CD4-positive, alpha-beta T cell treated with Interleukin-4 for 4 hours (primary cell): ENCODE results near the gene SLC1A5.

Source experiments
- DNase-seq: peaks from one replicate; pipeline ENCODE4 v3.0.0-alpha.2; 2020

The SLC1A5 gene

DNA sequence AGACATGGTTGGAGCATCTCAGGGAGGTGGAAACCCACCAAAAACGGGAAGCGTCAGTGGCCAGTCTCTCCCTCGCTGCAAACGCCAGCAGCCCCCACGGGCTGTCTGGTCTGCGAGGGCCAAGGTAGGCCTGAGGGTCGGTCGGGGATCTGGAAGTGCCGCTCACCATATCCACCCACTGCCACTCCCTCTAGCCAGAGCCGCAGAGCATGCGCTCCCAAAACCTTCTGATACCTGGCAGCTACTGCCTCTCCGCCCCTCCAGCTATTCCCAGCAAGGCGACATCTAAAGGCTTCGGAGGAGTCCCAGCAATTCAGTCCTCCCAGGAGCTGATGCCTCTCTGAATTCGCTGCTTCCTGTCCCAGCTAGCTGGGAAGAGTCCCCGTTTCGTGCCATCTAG, 46.9 kb downstream of the SLC1A5 start:
- no peak for DNase-seq

DNA sequence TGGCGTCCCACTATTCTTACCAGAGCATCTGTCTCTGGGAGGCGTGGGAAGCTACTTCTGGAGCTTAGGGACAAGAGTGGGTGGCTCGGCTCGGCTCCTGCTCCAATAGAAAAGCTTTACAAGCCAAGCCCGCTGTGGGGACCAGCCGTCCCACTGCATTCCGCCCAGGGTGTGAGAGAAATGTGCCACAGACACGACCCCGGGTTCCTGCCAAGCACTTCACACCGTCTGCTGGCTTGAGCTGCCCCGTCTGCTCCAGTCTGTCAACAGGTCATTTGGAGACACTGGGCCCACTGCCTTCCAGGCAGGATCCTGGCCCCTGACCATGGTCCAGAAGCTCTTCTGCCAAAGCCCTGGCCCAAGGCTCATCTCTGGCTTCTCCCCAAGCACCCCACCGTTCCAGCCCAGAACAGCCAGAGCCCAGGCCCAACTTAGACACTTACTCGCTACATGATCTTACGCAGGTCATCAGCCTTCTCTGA, 49.1 kb downstream of the SLC1A5 start:
- no peak for DNase-seq

DNA sequence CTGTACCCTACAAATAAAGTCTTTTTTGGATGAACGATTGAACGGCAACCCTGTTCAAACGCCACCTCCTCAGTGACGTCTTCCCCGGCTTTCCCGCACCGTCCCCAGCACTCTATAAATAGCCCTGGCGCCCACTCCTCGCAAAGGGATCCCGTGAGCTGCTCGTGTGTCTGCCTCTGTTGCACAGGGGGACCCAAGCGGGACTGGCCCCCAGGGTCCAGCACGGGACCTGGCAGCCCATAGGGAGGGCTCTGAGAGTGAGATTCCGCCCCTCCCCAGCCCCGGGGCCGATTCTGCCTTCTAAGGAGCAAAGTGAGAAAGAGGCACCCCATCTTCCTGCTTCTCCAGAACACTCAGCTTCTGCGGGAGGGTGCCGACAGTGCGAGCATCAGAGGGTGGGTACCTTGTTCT, 50.6 kb downstream of the SLC1A5 start:
- no peak for DNase-seq

DNA sequence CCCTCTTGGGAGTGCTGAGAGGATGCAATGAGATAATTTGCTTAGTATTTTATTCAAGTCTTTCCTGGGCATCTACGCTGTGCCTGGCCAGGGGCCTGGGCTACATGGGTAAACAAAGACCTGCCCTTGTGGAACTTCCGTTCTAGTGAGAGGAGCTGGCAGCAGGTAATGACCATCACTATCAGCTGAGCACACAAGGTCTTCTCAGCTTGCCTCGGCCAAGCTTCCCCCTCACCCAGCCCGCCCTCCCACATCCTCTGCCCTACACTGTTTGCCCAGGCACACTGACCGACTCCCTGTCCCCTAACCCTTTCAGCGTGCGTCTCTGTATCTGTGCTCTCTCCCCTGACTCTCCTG, 51.1 kb downstream of the SLC1A5 start:
- no peak for DNase-seq

DNA sequence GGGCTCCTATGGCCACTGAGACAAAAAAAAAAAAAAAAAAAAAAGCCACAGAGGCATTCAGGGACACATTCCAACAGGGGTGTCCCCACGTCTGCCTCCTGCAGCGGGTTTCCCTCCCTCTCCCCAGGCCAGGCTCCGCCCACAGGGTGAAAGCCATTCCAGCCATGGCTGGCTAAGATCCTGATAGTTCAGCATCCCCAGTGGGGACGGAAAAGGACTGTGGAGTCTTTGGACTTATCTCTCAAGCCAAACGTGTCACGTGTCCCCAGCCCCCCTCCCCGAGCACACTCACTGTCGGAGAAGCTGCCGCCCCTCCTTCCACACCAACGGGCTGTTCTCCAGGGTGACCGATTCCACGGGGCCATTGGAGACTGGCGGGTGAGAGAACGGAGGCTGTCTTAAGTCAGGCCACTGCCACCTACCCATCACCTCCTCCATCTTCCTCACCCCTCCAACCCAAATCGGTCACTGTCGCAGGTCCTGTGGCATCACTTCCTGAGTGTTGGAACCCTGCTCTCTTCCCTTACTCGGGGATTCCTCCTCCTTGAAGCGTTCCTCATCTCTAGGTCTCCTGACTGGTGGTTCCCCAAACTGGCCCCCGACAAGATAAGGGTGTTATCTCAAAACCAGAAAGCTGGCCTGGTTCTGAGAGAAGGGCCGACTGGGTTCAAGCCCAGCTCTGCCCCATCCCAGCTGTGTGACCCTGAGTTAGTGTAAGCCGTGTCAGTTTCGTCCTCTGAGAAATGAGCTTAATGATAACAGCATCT, 51.7 kb downstream of the SLC1A5 start:
- DNase-seq, result no peak

DNA sequence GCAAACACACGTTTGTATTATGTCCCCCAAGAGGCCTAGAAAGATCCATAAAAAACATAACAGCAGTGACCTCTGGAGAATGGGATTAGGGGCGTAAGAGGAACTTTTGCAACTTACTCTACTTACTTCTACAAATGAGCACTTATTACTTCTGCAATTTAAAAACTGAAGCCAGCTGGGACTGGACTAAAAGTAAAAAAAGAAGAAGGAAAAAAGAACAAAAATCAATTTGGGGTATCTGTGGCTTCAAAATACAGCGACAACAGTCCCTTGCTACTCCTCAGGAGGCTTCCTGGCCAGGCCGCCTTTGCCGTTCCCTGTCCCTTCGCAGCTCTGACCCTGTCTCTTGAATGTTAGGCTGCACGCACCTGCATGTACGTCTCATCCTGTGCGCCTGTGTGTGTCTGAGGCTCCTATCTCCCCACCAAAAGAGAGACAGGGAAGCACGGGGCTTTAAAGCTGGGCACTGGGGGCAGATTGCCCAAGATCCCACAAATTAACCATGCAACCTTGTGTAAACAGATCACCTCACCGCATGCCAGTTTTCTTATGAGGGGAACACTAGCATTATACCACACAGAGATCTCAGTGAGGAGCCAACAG, 54.6 kb downstream of the SLC1A5 start:
- DNase-seq, result no peak

DNA sequence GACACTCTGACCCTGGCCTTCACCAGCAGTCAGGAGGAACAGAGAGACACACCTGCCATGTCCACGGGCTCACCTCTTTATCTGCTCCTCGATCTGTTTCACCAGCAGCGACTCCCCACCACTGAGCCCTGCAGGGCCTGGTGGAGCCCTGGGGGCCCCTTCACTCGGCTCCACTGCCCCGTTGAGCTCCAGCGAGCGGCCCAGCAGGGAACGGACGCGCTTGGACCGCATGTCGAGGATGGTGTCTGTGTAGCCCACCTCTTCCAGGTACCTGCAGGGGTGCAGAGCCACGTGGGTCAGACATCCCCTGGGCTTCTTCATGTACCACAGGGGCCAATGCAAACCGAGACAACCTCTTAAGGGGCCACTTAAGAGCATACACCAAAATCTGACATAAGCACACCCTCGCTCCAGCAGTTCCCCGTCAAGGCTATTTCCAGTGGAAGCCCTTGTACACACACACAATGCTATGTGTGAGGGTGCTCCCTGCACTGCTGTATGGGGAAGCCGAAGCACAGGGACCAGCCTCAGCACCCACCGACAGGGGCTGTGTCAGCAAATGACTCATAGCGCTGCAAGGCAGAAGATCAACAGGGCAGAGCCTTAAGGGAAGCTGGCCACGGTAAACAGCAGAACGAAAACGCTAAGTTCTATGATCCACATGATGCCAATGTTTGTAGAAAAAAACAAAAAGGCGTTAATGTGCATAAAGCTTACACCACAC, 55.3 kb downstream of the SLC1A5 start:
- peak; percentile 11 for DNase-seq

DNA sequence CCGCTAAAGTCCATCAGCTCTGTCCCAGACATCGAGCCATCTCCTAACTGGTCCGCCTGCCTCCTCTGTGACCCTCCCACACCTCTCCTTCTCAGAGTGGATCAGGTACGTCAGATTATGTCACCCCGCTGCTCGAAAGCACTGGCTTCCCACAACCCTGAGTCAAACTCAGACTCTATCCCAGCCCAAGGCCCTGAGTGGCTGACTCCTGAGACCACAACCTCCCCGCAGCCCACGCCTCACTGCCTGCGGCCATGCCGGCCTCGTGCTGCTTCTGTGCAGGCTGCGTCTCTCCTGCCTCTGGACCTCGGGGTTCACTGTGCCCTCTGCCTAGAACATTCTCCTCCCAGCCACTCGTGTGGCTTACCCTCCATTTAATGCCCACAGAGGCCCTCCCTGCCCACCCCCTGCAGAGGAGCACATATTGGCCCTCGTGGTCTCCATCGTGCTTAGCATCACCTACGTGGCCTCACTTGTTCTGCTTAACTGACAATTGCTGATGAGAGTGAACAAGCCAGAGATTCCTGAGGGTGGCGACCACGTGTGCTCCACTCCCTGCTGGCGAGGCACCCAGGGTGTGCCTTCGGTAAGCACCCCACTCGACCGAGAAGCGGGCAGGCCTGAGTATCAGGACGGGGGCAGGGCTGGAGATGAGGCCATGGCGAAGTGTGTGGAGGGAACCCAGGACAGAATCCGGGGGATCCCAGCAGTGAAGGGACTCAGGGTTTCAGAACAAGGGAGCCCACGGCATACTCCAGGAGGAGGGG, 56.0 kb downstream of the SLC1A5 start:
- DNase-seq, result no peak

DNA sequence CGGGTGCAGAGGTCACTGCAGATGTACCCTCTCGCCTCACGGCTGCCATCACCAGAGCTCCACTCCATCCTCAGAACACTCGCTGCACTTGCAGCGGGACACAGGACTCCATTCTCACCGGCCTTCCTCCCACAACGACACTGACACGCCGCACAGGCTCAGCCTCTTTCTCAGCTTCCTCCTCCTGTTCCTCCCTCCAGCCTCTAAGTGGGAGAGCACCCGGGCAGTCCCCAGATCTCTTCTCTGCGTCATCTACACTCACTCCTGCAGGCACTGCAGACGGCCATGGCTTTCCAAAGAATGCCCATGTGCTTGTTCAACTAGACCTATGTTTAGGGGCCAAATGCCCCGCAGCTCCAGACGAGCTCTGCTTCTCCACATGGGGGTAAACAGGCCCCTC, 56.8 kb downstream of the SLC1A5 start:
- DNase-seq, result no peak

DNA sequence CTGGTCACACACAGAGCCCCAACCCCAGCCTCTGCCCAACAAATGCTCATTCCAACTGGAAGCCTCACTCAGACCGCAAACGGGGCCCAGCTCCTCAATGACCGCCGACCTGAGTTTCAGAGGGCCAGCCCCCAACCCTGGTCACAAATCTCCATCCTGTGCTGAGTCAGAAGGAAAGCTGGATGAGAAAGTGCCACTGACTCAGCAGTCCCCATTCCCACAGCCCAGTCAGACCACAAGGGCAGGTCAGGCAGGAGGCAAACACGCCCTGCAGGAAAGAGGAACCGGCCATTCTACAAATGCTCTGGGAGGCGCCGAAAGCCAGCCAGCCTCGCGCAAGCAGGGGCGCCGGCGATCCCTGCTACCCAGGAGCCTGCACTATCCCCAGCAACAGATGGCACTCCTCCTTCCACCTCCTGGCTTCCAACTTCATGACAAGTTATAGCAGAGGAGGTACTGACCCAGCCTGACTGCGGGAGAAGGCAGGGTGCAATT, 57.3 kb downstream of the SLC1A5 start:
- DNase-seq, result no peak

DNA sequence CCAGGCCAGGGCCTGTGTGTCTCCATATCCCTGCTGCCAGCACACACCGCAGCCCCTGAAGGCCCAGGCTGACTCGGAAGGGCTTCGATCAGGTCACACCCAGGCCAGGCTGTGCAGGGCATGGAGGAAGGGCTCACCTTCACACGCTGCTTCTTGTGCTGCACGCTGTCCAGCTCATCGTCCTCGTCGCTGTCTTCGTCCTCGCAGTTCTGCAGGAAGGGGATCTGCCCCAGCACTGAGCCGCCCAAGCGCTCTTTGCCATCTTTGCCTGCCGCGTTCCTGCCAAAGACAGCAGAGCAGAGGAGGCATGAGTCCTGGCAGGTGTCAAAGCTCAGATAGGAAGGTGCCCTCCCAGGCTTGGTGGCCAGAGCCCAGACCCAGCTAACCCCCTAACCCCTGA, 57.8 kb downstream of the SLC1A5 start:
- DNase-seq, result no peak

DNA sequence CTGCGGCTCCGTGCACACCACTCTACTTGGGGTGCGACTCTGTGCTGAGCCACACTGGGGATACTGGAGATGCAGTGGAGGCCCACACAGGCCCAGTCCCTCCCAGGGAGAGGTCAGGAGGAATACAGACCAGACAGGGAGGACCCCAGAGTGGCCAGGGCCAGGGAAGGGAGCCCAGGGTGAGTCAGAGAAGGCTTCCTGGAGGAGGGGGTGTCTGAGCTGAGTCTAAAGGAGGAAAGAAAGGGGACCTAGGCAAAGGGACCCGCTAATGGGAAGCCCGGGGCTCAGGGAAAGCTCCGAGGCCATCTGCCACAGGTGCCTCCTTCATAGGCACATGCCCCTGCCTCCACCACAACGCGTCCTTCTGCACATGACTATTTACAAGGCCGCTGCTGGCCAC, 58.2 kb downstream of the SLC1A5 start:
- DNase-seq, result no peak

DNA sequence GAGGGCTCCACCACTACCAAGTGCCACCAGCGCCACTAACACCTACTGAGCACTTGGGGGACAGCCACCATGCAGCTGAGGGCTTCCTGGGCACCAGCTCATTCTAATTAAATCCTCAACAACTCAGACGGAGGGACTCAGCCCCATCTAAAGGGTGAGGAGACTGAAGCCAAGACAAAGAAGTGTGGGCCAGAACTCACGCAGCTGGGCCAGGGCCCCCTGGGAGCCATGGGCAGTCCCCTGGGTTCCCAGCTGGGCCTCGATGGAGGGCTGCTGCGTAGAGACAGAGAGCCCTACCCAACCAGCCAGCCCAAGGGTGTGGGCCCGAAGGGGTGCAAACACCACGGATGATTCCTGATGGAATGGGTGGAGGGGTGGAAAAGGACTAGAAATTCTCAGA, 58.7 kb downstream of the SLC1A5 start:
- no peak for DNase-seq

DNA sequence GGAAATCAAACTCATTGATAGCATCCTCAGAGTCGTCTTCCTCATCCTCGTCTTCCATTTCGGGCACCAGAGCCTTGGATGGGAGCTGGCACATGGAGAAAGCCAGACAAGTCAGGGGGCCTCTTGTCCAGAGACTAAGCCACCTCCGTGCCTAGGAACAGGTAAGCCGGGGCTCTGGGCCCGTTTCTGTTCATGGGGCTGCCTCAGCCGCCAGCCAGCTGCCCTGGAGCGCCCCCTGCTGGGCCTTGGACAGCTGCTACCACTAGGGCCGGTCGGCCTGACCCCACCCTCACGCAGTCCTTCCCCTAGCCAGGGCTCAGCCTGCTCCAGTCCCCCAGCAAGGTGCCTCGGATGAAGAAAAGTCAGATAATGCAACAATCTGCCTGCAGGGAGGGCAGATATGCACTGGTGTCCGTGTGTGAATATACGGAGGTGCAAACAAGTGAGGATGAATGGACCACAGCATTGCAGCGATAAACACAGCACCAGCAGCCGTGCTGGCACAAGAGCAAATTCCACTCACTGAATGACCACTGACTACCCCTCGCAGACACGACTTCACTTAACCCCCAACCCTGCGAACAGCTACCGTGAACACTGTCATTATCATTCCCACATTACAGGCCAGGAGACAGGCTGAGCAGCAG, 59.6 kb downstream of the SLC1A5 start:
- peak; percentile 73 for DNase-seq

DNA sequence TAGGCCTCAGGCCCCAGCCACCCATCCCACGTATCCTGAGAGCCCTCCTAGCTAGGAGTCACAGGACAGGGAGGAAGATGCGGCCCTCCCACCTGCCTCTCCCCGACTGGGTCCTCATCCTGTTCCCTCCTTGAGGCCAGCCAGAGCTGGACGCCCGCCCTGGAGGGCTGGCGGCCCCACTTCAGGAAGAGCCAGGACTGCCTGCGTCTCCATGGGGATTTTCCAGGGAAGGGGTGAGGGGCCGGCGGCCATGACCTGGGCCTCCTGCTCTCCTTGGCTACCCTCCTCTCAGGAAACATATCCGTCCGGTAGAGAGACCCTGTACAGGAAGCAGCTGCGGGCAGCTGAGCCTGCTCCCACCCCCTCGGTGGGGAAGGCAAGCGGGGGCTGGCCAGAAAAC, 60.2 kb downstream of the SLC1A5 start:
- DNase-seq, result no peak

DNA sequence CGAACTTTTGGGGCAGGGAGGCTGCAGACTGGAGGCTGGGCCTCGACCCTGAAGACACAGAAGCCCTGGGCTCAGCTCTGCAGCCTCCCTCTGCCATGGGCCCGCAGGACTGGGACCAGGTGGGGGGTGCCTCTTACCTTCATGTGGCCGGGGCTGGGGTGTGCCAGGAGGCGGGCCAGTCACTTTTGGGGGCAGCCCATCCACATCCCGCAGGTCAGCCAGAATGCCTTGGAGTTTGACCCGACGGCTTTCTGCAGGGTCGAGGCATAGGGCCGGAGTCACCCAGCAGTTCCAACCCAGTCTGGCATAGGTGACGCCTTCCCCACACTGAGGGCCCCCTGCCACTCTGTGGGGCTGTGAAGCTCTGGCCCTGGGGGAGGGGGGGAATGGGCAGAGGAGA, 60.6 kb downstream of the SLC1A5 start:
- DNase-seq, result no peak

DNA sequence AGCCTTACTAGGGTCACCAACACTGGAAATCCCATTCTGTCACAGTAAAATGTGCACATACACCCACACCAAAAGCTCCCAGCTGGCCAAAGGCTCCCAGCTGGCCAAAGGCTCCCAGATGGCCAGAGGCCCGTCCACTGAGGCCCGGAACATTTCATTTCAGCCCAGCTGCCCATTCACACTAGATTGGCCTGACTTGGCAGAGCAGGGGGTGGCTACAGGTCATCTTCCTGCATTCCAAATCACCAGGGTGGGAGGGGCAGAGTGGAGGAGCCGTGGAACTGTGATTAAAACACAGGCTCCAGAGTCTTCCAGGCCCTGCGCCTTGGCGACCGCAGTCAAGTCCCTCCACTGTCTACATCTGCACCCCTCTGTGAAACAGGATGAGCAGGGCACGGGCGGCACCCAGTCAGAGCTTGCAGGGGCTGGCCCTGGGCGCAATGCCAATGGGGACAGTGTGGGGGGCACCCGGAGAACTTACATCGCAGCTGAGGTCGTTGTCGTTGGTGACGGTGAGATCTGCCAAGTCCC, 61.4 kb downstream of the SLC1A5 start:
- no peak for DNase-seq

DNA sequence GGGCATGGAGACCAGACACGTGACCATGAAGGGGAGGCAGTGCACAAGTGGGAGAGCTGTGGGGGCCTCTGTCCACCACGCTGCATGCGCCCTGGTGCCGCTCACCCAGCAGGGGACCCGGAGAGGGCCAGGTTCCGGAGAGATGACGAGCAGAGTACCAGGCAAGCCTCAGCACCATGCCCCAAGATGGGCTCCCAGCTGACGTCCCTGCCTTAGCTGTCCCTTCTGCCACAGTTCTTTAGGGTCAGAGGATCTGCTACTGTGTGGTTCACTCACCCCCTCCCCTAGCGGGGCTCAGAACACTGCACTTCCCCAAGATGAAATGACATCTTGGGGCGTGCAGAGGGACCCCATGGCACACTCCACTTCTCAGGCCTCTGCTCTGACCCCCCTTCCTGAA, 61.8 kb downstream of the SLC1A5 start:
- DNase-seq, result no peak

DNA sequence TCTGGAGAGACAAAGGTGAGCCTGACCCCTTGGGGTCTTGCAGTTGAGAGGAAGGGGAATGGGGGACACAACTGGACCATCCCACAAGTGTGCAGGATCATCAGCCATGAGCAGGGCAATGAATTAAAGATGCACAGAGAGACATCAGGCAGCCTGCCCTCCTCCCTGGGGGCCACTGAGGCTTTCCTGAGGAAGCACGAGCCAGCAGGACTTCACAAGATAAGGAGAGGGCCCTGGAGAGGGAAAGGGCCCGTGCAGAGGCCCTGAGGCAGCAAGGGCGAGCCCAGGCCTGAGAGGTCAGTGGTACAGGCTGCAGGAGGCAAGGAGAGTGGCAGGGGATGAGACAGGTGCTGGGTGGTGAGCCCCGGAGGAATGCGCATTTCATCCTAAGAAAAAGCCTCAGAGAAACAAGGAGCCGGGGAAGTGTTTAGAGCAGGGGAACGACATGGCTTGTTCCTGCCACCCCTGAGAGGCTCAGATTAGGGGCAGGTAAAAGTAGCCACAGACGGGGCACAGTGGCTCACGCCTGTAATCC, 62.5 kb downstream of the SLC1A5 start:
- DNase-seq, result no peak

DNA sequence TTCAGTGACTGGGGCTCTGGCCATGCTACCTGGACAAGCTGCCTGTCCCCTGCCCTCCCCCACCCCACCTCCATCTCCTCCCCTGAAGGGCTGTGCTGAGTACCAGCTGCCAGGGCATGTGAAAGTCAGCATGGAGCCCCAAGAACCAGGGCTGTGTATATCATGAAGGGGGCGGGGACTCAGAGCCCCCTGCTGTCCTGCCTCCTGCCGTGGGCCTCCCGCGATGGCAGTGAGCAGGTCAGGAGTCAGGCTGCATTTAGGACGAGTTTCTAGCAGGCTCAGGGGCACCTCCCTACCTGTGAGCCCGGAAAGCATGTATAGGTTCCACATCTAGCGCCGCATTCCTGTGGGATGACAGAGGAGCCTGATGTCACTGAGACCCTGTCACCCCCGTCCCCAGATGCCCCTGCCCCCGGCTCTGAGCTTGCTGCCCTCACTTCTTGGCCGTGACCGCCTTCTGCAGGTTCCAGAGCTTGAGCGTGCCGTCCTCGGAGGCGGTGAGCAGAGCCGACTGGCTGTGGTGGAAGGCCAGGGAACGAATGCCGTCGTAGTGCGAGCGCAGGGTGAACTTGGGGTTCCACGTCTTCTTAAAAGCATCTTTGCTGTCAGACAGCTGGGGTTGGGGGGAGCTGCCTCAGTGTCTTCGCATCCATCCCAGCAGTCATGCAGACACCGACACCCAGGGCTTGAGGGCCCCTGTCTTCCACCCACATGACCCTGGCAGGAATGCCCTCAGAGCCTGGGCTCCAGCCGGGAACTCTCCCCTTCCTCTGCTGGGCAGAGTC, 63.2 kb downstream of the SLC1A5 start:
- DNase-seq, result no peak
